ENCODE measurements around the gene USP53. TPM values are rescaled to one million over a fixed set of nuclear protein-coding genes. Genes with fewer than 3 reads are reported as not detected.

The USP53 gene
- total and polyA plus RNA-seq, 10 of the 15 experiments (the other 5 are each of a cell fraction or from before 2014, with no cell fraction given) = 0.23 to 4.0 (median 2.7) TPM

DNA sequence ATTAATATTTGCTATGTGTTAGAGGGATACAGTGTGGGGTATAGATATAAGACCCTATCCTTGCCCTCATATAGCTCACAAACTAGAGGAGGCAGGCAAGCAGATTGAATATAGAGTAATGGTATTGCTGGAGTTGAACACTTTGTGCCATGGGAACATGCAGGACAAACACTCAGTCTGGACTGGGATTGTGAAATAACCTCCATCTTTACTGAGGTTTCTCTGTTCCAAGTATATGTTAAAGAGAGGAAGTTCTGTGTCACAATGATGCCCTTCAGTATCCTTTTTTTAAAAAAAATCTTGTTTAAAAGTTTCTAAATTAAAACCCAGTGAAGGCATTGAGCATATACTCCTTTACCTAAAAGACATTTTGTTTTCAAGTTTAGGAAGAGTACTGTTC is 100.7 kb downstream of the USP53 start (continued):
- no peak for TF ChIP-seq PAX5 (IDR thresholded peaks at IDR 0.05; ENCODE audit: borderline replicate concordance, low read depth, low read length)
- no peak for TF ChIP-seq FOXK2 (IDR thresholded peaks at IDR 0.05)
- TF ChIP-seq, protein P1, sequence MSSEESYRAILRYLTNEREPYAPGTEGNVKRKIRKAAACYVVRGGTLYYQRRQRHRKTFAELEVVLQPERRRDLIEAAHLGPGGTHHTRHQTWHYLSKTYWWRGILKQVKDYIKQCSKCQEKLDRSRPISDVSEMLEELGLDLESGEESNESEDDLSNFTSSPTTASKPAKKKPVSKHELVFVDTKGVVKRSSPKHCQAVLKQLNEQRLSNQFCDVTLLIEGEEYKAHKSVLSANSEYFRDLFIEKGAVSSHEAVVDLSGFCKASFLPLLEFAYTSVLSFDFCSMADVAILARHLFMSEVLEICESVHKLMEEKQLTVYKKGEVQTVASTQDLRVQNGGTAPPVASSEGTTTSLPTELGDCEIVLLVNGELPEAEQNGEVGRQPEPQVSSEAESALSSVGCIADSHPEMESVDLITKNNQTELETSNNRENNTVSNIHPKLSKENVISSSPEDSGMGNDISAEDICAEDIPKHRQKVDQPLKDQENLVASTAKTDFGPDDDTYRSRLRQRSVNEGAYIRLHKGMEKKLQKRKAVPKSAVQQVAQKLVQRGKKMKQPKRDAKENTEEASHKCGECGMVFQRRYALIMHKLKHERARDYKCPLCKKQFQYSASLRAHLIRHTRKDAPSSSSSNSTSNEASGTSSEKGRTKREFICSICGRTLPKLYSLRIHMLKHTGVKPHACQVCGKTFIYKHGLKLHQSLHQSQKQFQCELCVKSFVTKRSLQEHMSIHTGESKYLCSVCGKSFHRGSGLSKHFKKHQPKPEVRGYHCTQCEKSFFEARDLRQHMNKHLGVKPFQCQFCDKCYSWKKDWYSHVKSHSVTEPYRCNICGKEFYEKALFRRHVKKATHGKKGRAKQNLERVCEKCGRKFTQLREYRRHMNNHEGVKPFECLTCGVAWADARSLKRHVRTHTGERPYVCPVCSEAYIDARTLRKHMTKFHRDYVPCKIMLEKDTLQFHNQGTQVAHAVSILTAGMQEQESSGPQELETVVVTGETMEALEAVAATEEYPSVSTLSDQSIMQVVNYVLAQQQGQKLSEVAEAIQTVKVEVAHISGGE (CRISPR knock-in tag; IDR thresholded peaks at IDR 0.05) = no peak

DNA sequence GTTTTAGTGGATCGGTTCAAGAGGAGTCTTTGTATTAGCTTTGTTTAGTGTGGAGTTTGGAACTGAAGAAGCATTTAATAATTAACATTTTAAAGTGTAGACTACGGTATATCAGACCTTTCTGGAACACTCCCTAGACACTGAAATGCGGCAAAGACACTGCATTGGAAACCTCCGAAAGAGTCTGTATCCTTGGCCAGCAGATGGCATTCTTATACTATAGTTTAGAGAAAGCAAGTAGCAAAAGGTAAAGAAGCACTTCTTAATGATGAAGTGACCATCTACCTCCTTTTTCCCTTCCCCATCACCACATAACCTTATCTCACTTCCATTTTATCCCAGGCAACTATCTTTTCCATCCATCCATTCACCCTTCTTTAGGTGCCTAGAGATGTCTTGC is 101.8 kb downstream of the USP53 start:
- no peak overlapping the region for H3K9ac ChIP-seq (ENCODE audit: control insufficient read depth, insufficient read depth, low read length)
- H3K79me2 ChIP-seq (ENCODE audit: control insufficient read depth, insufficient read depth, low read length) = no peaks in the 10 kb centered on the region
- H3K27me3 ChIP-seq (replicated peaks in 1 of 2; ENCODE audit: control insufficient read depth in 2 of 2, insufficient read depth in 2 of 2, low read length in 1 of 2) = no peaks in the 10 kb centered on the region; a peak in 1 of 4 replicates
- H4K20me1 ChIP-seq (ENCODE audit: control insufficient read depth, insufficient read depth) = no peaks in the 10 kb centered on the region
- no TSS peak for BruUV-seq (replicated peaks)
- H3K4me1 ChIP-seq (ENCODE audit: control insufficient read depth, insufficient read depth, low read length) = no peaks in the 10 kb centered on the region
- no peaks in the 10 kb centered on the region for H3K9me3 ChIP-seq (replicated peaks; ENCODE audit: control insufficient read depth, insufficient read depth, low read length)
- DNase-seq (ENCODE audit: low read depth, low spot score) (no peak), ATAC-seq (peak; percentile 81), FAIRE-seq (no peak)
- no peak overlapping the region for H3K27ac ChIP-seq (ENCODE audit: control insufficient read depth, insufficient read depth)
- no peaks in the 10 kb centered on the region for H3K36me3 ChIP-seq (ENCODE audit: control insufficient read depth in 2 of 2, insufficient read depth in 2 of 2, low read length in 1 of 2)
- in situ Hi-C loops (cut with MboI) (loop anchor here (10.0 kb wide), 1 partner anchor 310 kb away; the partner anchor contains the start of gene PDE5A), intact Hi-C loops (cut with micrococcal nuclease; ENCODE audit: unreplicated experiment) (loop anchor here (2.0 to 5.0 kb wide), 2 partner anchors 178 to 314 kb away; partner anchors contain the start of gene PDE5A)
- ChIA-PET POLR2A (no interaction called here), SMC1A (ENCODE audit: uncharacterized antibody, unreplicated experiment) (interaction anchor here (0.8 kb wide), 1 partner anchor 14 kb away, joined by 3 read pairs; no protein-coding TSS in a partner anchor), CTCF (interaction anchor here (0.7 to 3.2 kb wide), 4 partner anchors 15 to 737 kb away, joined by 3 to 12 read pairs (median 6); partner anchors contain the start of gene PDE5A), RAD21 (ENCODE audit: unreplicated experiment) (no interaction called here)
- 23% methylated on average over 4 of the region's 4 CpGs for WGBS (ENCODE audit: insufficient coverage, insufficient replicate concordance, low lambda C conversion rate, missing lambda C conversion rate)
- H3K4me2 ChIP-seq (ENCODE audit: control insufficient read depth, insufficient read depth) = no peak overlapping the region
- no peak overlapping the region for H2AFZ ChIP-seq (ENCODE audit: control insufficient read depth, low read depth, low read length)
- no peak overlapping the region for H3K4me3 ChIP-seq
- TF ChIP-seq SMC3 (IDR thresholded peaks at IDR 0.05; ENCODE audit: borderline replicate concordance, low read length) (peak; percentile 55; the same call in 1 of the 2 replicates), ZNF24 (IDR thresholded peaks at IDR 0.05) (no peak), RB1 (IDR thresholded peaks at IDR 0.05; ENCODE audit: borderline replicate concordance) (no peak), MYB (IDR thresholded peaks at IDR 0.05; ENCODE audit: borderline replicate concordance, low read depth, low read length) (no peak), HDGF (IDR thresholded peaks at IDR 0.05) (no peak)
- TF ChIP-seq, protein P2, sequence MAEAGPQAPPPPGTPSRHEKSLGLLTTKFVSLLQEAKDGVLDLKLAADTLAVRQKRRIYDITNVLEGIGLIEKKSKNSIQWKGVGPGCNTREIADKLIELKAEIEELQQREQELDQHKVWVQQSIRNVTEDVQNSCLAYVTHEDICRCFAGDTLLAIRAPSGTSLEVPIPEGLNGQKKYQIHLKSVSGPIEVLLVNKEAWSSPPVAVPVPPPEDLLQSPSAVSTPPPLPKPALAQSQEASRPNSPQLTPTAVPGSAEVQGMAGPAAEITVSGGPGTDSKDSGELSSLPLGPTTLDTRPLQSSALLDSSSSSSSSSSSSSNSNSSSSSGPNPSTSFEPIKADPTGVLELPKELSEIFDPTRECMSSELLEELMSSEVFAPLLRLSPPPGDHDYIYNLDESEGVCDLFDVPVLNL (IDR thresholded peaks at IDR 0.05; ENCODE audit: low read depth, low read length) = no peak
- TF ChIP-seq, protein P3, sequence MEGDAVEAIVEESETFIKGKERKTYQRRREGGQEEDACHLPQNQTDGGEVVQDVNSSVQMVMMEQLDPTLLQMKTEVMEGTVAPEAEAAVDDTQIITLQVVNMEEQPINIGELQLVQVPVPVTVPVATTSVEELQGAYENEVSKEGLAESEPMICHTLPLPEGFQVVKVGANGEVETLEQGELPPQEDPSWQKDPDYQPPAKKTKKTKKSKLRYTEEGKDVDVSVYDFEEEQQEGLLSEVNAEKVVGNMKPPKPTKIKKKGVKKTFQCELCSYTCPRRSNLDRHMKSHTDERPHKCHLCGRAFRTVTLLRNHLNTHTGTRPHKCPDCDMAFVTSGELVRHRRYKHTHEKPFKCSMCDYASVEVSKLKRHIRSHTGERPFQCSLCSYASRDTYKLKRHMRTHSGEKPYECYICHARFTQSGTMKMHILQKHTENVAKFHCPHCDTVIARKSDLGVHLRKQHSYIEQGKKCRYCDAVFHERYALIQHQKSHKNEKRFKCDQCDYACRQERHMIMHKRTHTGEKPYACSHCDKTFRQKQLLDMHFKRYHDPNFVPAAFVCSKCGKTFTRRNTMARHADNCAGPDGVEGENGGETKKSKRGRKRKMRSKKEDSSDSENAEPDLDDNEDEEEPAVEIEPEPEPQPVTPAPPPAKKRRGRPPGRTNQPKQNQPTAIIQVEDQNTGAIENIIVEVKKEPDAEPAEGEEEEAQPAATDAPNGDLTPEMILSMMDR (IDR thresholded peaks at IDR 0.05 in 2 of 3, conservative IDR thresholded peaks at IDR 0.05 in 1 of 3; ENCODE audit: control insufficient read depth in 2 of 3, extremely low read depth in 1 of 3, insufficient read depth in 1 of 3, low read depth in 3 of 3, low read length in 3 of 3) = peak; percentile 41 to 56 (median 43); a peak in 5 of 6 replicates
- TF ChIP-seq, protein P4, sequence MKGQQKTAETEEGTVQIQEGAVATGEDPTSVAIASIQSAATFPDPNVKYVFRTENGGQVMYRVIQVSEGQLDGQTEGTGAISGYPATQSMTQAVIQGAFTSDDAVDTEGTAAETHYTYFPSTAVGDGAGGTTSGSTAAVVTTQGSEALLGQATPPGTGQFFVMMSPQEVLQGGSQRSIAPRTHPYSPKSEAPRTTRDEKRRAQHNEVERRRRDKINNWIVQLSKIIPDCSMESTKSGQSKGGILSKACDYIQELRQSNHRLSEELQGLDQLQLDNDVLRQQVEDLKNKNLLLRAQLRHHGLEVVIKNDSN (IDR thresholded peaks at IDR 0.05; ENCODE audit: borderline replicate concordance, extremely low read length, insufficient read depth, low read depth, low read length) = no peak
- TF ChIP-seq, protein P5, sequence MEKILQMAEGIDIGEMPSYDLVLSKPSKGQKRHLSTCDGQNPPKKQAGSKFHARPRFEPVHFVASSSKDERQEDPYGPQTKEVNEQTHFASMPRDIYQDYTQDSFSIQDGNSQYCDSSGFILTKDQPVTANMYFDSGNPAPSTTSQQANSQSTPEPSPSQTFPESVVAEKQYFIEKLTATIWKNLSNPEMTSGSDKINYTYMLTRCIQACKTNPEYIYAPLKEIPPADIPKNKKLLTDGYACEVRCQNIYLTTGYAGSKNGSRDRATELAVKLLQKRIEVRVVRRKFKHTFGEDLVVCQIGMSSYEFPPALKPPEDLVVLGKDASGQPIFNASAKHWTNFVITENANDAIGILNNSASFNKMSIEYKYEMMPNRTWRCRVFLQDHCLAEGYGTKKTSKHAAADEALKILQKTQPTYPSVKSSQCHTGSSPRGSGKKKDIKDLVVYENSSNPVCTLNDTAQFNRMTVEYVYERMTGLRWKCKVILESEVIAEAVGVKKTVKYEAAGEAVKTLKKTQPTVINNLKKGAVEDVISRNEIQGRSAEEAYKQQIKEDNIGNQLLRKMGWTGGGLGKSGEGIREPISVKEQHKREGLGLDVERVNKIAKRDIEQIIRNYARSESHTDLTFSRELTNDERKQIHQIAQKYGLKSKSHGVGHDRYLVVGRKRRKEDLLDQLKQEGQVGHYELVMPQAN (conservative IDR thresholded peaks at IDR 0.05) = no peak

All from GM12878 (cell line).